Medulla oblongata (tissue), 1 donor: Measurements from ENCODE around the gene SDHAF2.
A peak's percentile ranks its signal among the peaks of the same experiment; 100 is the strongest.
"Not testable (repeated sequence)": the region's sequence is repeated elsewhere in the genome, so short reads cannot be mapped to it uniquely, and the experiment has no call there.

ENCODE experiments used
- DNase-seq: peaks from one replicate; pipeline ENCODE4 v3.0.0-alpha.2; 2015; ENCODE audit errors: extremely low spot score

The SDHAF2 gene

DNA sequence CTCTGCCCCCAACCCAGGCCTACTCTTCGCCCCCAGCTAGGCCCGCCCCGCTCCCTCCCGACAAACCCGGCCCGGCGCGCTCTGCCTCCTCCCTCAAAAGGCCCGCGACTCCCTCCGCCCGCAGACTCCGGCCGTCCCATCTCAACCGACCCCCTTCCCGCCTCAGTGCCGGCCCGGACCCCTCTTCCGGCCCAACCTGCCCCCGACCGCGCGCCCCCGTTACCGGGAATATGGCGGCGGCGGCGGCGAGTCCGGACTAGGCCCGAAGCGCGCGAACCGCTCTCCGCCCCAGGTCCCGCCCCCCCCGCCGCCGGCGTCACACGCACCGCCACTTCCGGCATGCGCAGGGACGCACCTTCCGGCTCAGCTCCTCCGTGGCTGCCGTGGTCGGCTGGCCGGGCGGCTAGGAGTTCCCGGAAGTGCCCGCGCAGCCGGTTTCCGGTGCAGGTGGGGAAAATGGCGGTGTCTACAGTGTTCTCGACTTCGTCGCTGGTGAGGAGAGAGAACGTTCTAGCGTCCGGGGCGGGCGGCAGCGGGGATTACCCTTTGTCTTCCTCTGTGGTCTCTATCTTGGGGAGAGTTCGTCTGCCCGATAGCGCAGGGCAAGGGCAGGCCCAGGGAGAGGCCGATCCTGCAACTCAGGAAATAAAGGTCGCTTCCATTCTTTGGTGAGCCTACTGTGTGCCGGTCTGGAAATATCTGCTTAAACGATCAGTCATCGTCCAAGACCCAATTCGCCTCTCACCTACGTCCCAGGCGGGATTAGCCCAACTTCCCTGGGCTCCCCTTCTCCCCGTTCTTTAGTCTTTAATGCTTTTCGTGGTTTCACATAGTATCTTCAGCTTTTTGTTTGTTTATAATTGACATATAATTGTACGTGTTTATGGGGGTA is at the start of gene SDHAF2, which contains the start of gene CPSF7:
TSS of gene SDHAF2 (plus strand) at position 434 of the 892 bp plus-strand sequence. CDS start at position 457, 23 bp downstream.
TSS of gene CPSF7 (minus strand) at position 285 of the 892 bp plus-strand sequence. CDS start 740 bp downstream, outside the sequence.
- DNase-seq: peak; percentile 96

DNA sequence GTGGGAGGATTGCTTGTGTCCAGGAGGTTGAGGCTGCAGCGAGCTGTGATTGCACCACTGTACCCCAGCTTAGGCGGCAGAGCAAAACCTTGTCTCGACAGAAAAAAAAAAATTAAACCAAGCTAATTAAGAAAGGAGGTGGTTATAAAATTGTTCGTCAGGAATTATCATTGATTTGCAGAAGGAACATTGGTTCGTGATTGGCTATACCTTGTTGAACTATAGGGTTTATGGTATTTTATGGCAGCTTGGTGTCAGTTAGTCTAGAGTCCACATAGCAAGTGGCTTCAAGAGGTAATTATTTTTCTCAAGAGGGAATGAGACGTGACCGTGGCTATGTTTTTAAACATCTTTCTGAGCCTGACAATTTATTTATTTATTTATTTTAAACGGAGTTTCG is 49.0 kb upstream of the SDHAF2 start:
- no peak for DNase-seq

DNA sequence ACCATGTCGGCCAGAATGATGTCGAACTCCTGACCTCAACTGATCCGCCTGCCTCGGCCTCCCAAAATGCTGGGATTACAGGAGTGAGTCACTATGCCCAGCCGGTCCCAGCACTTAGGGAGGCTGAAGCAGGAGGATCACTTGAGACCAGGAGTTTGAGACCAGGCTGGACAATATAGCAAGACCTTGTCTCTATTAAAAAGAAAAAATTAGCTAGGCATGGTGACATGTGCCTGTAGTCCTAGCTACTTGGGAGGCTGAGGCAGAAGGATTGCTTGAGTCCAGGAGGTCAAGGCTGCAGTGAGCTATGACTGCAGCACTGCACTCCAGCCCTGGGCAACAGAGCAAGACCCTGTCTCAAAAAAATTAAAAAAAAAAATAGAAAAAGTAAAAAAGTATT is 46.1 kb upstream of the SDHAF2 start:
- DNase-seq: not testable (repeated sequence)

DNA sequence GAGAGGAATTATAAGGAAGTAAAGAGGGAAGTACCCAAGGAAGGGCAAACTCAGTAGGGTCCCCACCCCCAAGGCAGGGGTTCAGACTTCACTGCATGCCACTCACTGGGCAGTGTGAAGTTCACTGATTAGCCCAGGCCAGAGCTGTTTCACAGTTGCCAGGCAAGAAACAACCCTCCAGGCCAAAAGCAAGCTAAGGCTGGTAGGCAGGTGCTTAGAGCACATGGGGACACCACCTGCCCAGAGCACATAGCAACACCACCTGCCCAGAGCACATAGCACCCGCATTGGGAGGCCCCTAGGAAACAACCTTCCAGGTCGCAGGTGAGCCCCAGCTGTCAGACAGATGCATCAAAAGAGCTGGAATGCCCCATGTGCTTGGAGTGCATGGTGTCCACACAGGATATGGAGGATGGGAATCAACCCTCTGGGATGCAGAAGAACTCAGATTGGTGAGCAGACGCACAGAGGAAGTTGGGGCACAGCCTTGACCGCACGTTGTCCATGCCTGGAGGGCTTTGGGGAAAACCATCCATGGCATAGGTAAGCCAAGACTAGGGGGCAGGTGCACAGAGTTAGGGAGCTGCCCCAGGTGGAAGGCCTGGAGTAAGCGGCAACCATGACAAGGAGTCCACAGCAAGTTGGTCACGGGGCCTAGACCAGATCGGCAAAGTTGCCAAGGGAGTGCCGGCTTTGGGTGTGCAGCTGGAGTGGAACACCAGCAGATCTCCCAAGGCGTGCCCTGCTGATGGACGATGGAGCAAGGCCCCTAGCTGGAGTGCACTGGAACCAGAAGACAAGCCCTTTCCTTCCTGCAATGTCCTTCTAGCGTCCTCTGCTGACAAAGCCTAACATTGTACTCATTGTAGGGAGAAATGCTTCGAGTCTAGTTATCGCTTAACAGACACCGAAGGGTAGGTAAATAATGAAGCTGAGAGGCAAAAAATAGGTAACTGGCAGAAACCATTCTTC is 45.4 kb upstream of the SDHAF2 start:
- DNase-seq: no peak

DNA sequence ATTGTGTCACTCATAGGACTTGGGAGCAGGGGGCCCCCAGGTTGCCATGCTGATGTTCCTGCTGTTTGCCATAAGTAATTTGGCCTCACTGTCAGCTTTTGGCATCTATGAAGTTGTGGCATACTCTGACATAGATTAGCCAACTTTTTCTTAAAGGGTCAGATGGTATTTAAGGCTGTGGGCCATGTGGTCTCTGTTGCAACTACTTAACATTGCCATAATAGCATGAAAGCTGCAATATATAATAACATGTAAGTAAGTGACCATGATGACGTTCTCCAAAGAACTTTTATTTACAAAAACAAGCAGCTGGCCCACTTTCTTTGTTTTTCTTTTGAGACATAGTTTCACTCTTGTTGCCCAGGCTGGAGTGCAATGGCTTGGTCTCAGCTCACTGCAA is 39.8 kb upstream of the SDHAF2 start:
- DNase-seq: no peak

DNA sequence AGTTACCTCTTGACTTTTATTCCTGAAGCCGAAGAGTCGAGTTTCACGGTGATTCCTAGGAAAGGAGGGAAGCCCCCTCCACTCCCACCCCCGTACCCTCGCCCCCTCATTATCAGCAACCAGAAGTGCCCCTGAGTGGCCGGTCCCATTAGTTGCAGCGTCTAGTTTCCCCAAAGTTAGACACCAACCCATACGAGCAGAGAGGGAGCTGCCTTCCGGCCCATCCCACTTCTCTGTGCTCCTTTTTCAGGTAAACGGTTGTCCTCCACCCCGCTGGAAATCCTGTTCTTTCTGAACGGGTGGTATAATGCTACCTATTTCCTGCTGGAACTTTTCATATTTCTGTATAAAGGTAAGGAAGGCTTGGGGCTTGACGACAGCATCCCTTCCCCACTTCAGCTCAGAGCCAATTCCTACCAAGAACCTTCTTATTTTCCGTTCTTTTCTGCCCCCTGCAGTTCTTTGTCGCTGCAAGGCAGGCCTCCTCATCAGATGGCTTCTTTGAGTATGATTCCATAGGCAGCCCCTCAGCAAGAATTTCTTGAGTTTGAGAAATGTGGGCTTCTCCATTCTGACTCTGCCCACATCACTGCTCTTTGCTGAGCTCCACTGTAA is 36.8 kb upstream of the SDHAF2 start:
- DNase-seq: no peak

DNA sequence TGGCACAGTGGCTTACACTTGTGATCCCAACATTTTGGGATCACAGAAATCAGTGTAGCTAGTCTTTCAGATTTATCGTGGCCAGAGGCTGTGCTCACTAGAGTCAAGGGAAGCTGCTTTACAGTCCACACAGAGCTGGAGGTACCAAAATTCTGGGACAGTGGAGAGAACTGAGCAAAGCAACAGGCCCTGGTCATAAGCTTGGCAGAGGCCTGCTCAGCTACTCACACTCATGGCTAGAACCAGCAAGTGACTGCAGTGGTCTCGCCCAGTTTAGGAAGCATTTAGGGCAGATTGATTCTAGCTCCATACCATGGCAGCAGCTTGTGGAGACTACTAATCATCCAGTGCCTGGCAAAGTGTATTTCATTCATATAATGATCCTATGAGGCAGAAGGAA is 28.8 kb upstream of the SDHAF2 start:
- no peak for DNase-seq

DNA sequence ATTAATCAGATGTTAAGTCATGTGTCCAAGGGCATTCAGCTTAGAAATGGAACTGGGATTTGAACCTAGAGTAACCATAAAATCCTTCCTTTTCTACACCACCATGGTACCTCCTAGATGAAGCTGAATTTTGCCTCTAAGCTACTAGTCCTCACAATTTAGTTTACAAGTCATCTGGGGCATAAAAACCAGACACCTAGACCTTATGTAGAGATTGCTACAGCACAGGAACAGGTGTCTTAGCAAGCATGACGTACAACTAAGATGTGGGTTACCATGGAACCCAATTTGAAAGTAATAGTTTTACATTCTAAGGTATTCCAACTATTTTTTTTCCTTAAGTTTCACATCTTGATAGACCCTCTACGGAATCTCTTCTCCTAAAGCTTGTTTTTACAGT is 28.4 kb upstream of the SDHAF2 start:
- DNase-seq: no peak

DNA sequence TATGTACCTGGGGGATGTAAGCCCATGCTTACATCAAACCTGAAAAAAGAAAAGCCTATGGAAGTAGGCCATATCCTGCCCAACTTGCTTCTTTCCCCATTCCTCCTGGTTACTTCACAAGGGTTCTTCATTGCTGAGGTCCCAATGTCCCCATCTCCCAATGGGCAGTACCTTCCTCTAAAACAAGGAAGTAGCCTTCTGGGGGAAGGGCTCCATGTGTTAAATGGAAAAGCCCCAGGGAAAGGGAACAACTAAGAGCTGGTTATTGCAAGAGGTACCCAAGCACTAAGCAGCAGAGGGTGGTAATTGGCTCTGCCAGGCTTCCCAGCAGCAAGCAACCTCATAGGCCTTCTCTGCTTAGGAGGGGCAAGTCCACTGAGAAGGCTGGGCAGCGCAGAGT is 26.3 kb upstream of the SDHAF2 start:
- no peak for DNase-seq

DNA sequence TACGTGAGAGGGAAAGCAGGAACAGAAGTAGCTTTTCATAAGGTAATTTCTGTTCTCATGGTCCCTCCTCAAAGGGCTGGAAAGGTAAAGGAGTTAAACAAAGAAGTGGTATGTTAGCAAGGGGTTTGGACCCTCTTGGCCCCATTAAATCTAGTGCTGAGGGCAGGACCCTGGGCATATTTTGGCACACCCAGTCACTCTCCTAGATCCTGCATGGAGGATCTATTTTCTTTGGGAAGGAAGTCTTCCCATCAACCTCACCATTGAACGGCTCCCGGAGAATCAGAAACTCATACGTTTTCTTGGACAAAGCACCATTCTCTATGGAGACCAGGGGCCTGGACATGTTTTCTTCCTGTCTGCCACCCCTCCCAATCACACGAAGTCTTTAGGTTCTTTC is 25.8 kb upstream of the SDHAF2 start:
- DNase-seq: no peak

DNA sequence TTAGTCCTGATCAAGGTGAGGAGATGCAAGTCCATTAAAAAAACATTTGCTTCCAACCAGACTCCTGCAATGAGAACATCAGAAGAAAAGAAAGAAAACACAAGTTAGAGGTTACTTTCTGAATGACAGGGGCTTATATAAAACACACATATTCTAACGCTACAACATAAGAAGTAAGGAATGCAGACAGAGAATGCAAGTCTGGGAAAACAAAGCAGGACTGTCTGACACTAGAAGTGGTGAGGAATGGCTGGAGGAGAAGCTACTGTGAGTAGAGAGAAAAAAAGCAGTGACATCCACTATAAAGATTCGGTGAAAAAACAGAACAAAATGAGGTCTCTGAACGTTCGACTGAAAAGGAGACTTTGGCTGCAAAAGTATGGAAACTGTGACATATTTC is 25.3 kb upstream of the SDHAF2 start:
- DNase-seq: no peak

DNA sequence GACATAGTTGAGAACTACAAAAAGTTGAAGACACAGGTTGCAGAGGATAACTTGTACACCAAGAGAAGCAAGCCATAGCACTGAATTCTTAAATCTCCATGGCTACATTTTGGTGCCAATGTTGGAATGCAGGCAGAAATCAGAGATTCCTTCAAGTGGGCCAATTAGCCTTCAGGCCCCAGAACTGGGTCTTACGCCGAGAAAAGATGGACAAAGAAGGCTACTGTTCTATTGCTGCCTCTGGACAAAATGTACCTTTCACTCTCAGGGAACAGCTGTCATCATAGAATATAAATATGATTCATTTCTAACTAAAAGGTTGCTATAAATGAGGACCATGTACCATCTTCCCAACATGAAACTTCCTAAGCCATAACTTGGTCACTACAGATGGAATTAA is 23.9 kb upstream of the SDHAF2 start:
- DNase-seq: peak; percentile 57

DNA sequence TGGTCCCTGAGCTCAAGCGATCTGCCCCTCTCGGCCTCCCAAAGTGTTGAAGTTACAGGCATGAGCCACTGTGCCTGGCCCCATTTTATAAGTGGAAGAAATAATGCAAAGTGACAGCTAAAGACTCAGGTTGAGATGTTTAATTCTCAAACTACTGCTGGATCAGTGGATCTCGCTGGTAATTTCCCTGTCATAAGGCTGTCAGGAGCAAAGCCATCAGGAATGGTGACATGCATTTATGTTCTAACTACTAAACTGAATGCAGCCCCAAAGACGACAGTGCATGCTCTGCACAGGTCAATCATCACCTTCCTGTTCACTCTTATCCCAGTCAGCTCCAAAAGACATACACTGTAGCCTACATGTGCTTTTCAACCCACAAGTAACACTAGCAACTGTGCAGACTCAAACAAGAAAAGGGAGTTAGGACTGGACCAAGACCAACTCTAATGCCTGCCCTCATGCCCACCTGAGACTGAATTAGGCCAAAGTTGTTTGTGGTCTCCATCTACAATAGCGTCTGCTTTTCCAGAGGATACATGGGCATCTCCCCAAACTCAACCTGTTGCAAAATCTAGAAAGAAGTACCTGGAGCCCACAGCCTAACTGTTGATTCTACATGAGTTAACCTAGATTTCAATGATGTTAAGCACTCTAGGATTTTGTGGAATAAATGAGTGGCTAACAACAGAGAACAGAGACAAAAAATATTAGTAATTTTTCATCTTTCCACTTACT is 22.8 kb upstream of the SDHAF2 start:
- no peak for DNase-seq

DNA sequence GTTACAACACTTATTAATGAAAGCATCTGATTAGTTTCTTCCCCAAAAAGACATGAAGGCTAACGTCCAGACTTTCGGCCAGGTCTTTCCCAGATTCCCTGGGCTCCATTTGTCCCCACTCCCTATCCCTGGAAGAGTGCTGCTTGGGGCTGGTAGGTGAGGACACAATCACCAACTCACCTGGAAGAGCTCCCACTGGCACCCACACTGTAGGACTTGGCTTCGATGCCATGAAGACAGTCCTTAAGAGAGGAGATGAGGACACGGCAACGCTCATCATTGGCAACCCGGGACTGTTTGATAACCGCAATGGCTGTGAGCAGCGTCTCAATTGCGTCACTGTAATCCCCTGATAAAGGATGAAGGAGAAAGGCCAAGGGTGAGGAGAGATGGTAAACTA is 18.3 kb upstream of the SDHAF2 start:
- DNase-seq: no peak

DNA sequence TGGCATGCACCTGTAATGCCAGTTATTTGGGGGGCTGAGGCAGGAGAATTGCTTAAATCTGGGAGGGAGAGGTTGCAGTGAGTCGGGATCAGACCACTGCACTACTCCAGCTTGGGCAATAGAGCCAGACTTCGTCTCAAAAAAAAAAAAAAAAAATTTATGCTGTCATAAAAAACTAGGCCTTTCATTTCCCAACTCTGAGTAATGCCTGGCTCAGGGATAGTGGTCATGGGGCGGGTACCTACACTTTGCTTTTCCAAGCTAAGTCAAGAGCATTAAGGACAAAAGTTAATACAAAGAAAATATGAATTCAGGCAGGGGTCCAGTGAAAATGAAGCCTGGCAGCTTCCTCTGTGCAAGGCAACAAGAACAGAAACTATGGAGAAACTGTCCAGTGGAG is 16.4 kb upstream of the SDHAF2 start:
- no peak for DNase-seq

DNA sequence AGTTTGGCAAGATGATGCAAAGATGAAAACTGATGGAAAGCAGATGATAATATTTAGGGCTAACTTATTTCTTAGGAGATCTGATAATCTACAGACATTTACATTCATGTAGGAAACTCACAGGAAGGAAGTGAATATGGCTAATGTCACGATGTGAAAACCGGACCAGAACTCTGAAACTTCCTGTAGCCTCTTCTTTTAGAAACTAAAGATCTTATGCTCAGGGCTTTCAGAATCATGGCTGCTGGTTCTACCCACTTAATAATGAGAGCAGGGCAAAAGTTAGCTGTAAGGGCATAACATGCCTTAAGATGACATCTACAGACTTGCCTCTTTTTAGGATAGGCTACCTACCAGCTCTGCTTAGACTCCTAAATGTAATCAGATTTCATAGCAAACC is 15.4 kb upstream of the SDHAF2 start:
- DNase-seq: no peak

DNA sequence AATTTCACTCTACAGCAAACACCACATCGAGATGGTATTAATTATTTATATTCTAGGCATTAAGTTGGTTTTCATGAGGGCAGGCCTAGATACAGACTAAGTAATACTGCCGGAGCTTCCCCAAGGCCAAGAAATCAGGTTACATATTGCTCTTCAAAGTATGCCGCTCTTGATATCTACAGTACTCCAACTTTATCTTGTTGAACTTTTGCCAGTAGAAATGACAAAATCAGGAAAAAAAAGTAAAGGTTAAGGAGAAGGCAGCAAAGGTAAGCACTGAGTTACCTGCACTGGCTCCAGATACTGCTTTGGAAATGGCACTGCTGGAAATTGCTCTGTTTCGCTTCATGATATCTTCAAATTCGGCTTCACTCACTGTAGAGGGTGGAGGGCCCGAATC is 14.5 kb upstream of the SDHAF2 start:
- no peak for DNase-seq

DNA sequence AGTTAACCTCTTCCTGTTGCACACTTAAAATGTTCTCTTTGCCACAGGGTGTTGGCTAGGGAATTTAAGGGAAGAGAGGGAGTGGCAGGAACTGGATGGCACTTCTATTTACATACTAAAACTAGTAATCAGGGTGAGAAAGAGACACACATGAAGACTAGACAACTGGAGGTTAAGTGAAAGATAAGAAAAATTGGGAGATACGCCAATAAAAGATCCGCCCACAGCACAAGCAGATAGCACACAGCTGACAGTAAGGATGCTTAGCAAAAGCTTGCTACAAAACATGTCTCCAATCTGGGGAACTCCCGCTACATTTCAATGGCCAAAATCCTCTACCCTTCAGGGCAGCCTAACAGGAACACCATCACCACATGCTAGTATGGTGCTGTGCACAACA is 13.0 kb upstream of the SDHAF2 start:
- DNase-seq: no peak

DNA sequence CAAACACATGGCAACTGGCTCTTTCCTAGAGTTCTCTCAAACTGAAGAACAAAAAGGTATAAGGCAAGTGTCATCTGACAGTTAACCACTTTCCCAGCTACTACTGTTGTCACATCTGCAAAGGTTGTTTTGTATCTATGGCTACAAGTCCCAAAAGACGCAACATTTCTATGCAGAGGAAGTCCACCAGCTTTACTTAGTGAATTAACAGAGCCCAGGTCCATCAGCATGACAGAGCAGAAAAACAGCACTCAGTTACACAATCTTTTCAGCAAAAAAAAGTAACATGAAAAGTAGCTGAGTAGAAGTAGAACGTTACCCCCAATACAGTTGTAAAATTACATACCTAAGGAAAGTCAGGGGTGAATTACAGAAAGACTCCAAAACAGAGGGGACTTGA is 12.3 kb upstream of the SDHAF2 start:
- DNase-seq: no peak

DNA sequence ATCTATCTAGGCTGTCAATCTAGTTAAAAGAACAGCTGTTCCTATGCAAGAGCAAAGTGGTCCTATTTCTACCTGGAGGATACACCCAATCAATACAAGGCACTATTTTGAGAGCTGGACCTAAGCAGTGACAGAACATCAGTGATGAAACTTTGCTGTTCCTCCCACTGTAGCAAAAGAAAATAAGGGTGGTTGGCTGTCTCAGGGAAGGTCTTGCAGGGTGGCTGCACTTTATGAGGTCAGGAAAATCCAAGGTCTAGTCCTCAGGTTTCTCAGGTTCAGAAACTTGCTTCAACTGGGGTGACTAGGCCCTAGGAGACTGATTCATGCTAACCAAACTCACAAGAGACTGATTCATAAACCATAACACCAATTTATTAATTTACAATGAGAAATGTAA is 11.8 kb upstream of the SDHAF2 start:
- no peak for DNase-seq

DNA sequence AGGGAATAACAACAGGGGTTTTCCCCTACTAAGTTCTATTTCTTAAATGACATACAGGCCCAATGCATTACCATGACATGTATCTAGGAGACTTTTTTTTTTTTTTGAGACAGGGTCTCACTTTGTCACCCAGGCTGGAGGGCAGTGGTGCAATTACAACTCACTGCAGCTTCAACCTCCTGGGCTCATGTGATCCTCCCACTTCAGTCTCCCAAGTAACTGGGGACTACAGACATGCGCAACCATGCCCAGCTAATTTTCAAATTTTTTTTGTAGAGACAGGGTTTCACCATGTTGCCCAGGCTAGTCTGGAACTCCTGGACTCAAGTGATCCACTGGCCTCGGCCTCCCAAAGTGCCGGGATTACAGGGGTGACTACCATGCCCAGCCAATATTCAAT is 7.7 kb upstream of the SDHAF2 start:
- DNase-seq: no peak
